Thyroid gland (tissue), 4 donors: ENCODE results near the gene SLC30A2. TPM values are rescaled to one million over a fixed set of nuclear protein-coding genes. Genes with fewer than 3 reads are reported as not detected.

Experiments
- DNase-seq, 2 donors: peaks; one replicate each; pipeline ENCODE4 v3.0.0-alpha.2; 2019
- H3K27ac ChIP-seq, 3 donors: fragments of 200-600 bp; sonication (generic); 1 replicate in 2 of 3; 2 replicates in 1 of 3; pipeline ENCODE4 v1.5.1; 2016 to 2019; ENCODE audit warnings: mild to moderate bottlenecking in 1 of 3, moderate library complexity in 1 of 3
- H3K27me3 ChIP-seq: fragments of 200-600 bp; sonication (generic); one replicate; pipeline ENCODE4 v1.5.1; 2019
- H3K36me3 ChIP-seq, 2 donors: fragments of 200-600 bp; sonication (generic); one replicate each; pipeline ENCODE4 v1.5.1; 2016 to 2019
- H3K4me1 ChIP-seq, 2 donors: fragments of 200-600 bp; sonication (generic); one replicate each; pipeline ENCODE4 v1.5.1; 2017 to 2019
- H3K4me3 ChIP-seq, 3 donors: fragments of 200-600 bp; sonication (generic); replicated peaks in 1 of 3; 1 replicate in 2 of 3; 2 replicates in 1 of 3; pipeline ENCODE4 v1.5.1; 2016; ENCODE audit warnings: mild to moderate bottlenecking in 1 of 3
- H3K9me3 ChIP-seq: fragments of 200-600 bp; sonication (generic); one replicate; pipeline ENCODE4 v1.5.1; 2017
- CTCF ChIP-seq, 6 experiments: fragments of 200-600 bp in 3 of 6; fragments of 450-650 bp in 3 of 6; sonication (generic) in 3 of 6; IDR thresholded peaks; one replicate each; pipeline ENCODE4 v1.5.1; 2016 to 2019; ENCODE audit warnings: antibody characterized with exemption in 6 of 6, mild to moderate bottlenecking in 2 of 6, inconsistent platforms in 1 of 6, moderate library complexity in 1 of 6
- POLR2A ChIP-seq, 2 donors: fragments of 450-650 bp; IDR thresholded peaks; one replicate each; pipeline ENCODE4 v1.6.1; 2017; ENCODE audit warnings: antibody characterized with exemption in 2 of 2, mild to moderate bottlenecking in 2 of 2, moderate library complexity in 1 of 2
- WGBS, 2 donors: methylation state at CpG; one replicate each; pipeline ENCODE4 v1.1.5; 2017; 5-methylcytosine and 5-hydroxymethylcytosine counted together
- intact Hi-C: fragments of 100-400 bp; cut with DNase I; formaldehyde crosslinking; loops from one replicate; pipeline ENCODE4 v1.15.1; 2023
- total RNA-seq, 4 donors: library from RNA; depleted of rRNA; stranded (reverse); fragments of >200 nt; gene quantifications; one replicate each; pipeline ENCODE4 v1.2.3, GENCODE V29; 2016

SLC30A2 gene
- total RNA-seq, 4 donors from 2014 or later: 12.5 to 55.9 (median 43.4) TPM

GRCh38 chr1:25997828-25998761, 47.8 kb downstream of the SLC30A2 start, which contains the start of gene PAFAH2:
TSS of gene PAFAH2 (minus strand) at chr1:25998063. CDS start at chr1:25990816, 7,247 bp downstream.
- 1 to 2% methylated on average over 43 to 47 of the region's 47 CpGs for whole genome bisulfite sequencing, 2 donors
- H3K9me3 ChIP-seq: no peaks in the 10 kb centered on the region
- peak within 1 kb of the TSS; percentile 34 to 88 (median 83) for H3K27ac ChIP-seq
- H3K36me3 ChIP-seq: no peaks in the 10 kb centered on the region
- intact Hi-C loops: loop anchor here (5.0 kb wide), 1 partner anchor 91 kb away; the partner anchor contains the start of gene STMN1
- DNase-seq: peak; percentile 97 to 99
- TF ChIP-seq CTCF (IDR thresholded peaks at IDR 0.05) (peak; percentile 64 to 100 (median 97)), POLR2A (IDR thresholded peaks at IDR 0.05) (peak in 1 of 2 donors; percentile 65)
- H3K27me3 ChIP-seq: no peaks in the 10 kb centered on the region
- H3K4me3 ChIP-seq: peak within 1 kb of the TSS; percentile 1 to 70 (median 69)
- H3K4me1 ChIP-seq: peaks cover 9 to 13% of the 10 kb centered on the region in 2 donors

DNA sequence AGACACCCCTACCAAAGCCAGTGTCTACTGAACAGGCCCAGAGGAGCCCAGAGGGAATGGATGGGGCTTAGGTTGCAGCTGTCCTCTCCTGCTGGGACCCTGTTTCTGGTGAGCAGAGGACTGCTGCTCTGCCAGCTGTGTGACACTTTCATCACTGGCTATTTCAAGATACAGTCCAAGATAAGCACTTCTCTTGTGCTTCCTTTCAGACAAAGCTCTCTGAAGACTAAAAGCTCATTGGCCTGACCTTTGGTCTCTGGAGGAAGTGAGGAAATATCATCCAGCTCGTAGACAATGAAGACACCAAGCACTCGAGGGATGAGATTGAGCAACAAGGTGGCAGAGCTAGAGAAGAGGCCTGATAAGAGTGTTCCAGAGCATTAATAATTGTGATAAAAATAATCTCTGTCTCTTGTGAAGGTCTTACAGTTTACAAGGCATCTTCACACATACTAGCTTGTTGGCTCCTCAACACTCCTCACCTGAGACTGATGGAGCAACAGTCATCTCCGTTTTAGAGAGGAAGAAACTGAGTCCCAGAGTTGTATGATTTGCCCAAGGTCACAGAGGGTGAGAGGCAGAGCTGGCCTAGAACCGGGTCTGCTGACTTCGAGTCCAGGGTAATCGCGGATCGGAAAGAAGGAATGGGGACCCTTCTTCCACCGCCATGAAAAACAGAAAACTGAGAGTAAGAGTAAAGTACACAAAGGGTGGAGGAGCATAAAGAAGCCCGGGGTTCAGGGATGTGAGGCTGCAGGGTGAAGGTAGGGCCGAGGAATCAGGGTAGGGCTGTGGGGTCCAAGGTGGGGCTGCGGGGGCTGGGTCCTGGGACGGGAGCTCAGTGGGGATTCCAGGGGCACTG, 48.7 kb downstream of the SLC30A2 start:
- H3K36me3 ChIP-seq: no peaks in the 10 kb centered on the region
- WGBS, 2 donors: 3 to 6% methylated on average over 13 of the region's 13 CpGs
- no peaks in the 10 kb centered on the region for H3K9me3 ChIP-seq
- peak overlapping the region; percentile 1 to 70 (median 69) for H3K4me3 ChIP-seq
- no peaks in the 10 kb centered on the region for H3K27me3 ChIP-seq
- H3K4me1 ChIP-seq: peaks cover 9 to 13% of the 10 kb centered on the region in 2 donors
- H3K27ac ChIP-seq: peak overlapping the region; percentile 34 to 88 (median 83)
- intact Hi-C loops: loop anchor here (5.0 kb wide), 1 partner anchor 90 kb away; the partner anchor contains the start of gene STMN1
- TF ChIP-seq CTCF (IDR thresholded peaks at IDR 0.05) (no peak), POLR2A (IDR thresholded peaks at IDR 0.05) (peak in 1 of 2 donors; percentile 18)
- no peak for DNase-seq

- no peak overlapping the region for H3K27ac ChIP-seq
- no peaks in the 10 kb centered on the region for H3K9me3 ChIP-seq
- no peaks in the 10 kb centered on the region for H3K27me3 ChIP-seq
- no peaks in the 10 kb centered on the region for H3K36me3 ChIP-seq
- no peak overlapping the region for H3K4me3 ChIP-seq
- TF ChIP-seq POLR2A (IDR thresholded peaks at IDR 0.05): no peak
- TF ChIP-seq CTCF (IDR thresholded peaks at IDR 0.05): no peak
- no peak for DNase-seq
- intact Hi-C loops: loop anchor here (5.0 kb wide), 1 partner anchor 87 kb away; the partner anchor contains the start of gene STMN1
- H3K4me1 ChIP-seq: peaks cover 9 to 13% of the 10 kb centered on the region in 2 donors
- 86 to 88% methylated on average over 3 of the region's 3 CpGs for WGBS, 2 donors
These were observed 51.3 kb downstream of the SLC30A2 start for GRCh38 chr1:25994402-25995150.

DNA sequence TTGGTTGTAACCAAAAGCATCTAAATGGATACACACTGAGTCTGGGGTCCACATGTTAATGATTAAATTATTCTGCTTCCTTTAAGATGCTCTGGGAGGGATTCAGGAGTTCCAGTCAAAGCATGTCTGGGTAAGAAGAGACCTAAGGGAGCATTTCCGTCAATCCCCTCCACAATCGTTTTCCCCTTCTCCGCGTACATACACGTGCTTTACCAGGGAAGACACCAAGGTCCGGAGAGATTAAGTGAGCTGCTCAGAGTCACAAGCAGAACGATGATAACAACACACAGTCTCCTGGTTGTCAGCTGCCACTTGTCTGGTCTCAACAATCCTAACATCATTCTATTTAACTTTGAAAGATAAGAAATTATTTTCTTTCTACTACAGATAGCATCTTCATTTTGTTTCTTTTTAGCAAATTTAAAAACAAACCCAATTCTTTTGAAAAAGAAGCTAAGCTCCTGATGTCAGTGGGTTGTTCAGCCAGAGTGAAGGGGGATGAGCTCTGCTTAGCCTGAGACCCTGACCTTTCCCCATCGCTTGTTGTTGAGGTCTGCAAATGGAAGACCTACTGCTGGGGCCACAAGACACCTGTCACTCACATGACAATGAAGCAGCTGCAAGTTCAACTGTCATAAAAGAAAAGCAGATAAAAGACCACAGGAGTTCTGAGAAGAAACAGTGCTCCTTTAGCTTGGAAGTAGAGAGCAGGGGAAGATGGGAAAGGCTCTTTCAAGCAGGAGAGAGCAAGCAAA, 52.5 kb downstream of the SLC30A2 start:
- 83 to 88% methylated on average over 8 of the region's 8 CpGs for WGBS, 2 donors
- Histone ChIP-seq H3K4me3 (no peak overlapping the region), H3K27ac (peak overlapping the region in 1 of 3 donors; percentile 8), H3K36me3 (peaks cover 0 to 5% of the 10 kb centered on the region in 2 donors), H3K4me1 (peaks cover 7 to 10% of the 10 kb centered on the region in 2 donors), H3K9me3 (no peaks in the 10 kb centered on the region), H3K27me3 (no peaks in the 10 kb centered on the region)
- intact Hi-C loops: no loop called here
- no peak for DNase-seq
- TF ChIP-seq CTCF (IDR thresholded peaks at IDR 0.05) (no peak), POLR2A (IDR thresholded peaks at IDR 0.05) (no peak)
